Panc1 (cell line): ENCODE measurements around the gene UPK1A. TPM values are rescaled to one million over a fixed set of nuclear protein-coding genes. Genes with fewer than 3 reads are reported as not detected.

Experiments
- ATAC-seq: fragments of 200-7000 bp; cut with Tn5 transposase; 2 replicates; pipeline ENCODE4 v1.9.1; 2020; ENCODE audit warnings: mild to moderate bottlenecking, moderate library complexity
- BruUV-seq: library from RNA; stranded (reverse); fragments of 400-500 nt; replicated peaks from 2 replicates; lab custom pipeline; 2021; lab: Mats Ljungman, UMichigan
- CTCF ChIA-PET: fragments of 300-600 bp; sonication (Branson Sonifier 250); formaldehyde crosslinking; loops from one replicate; lab custom pipeline; 2022; ENCODE audit warnings: antibody characterized with exemption; lab: Charles Lee
- POLR2A ChIA-PET: fragments of 300-600 bp; sonication (Branson Sonifier 250); formaldehyde crosslinking; loops from one replicate; lab custom pipeline; 2022; ENCODE audit warnings: antibody characterized with exemption; lab: Charles Lee
- DNase-seq: peaks from one replicate; pipeline ENCODE4 v3.0.0-alpha.2; 2010; ENCODE audit warnings: low read depth, low spot score
- H3K27ac ChIP-seq: 2 replicates; pipeline ENCODE4 v1.5.1; 2011; ENCODE audit warnings: mild to moderate bottlenecking, low read length, inconsistent platforms
- H3K27me3 ChIP-seq: fragments of 200-500 bp; sonication (Bioruptor generic); 2 replicates; pipeline ENCODE4 v1.6.0; 2014; ENCODE audit warnings: low read length, inconsistent platforms; ENCODE audit not compliant: control insufficient read depth, insufficient read depth
- H3K36me3 ChIP-seq: fragments of 200-500 bp; sonication (Bioruptor generic); 2 replicates; pipeline ENCODE4 v1.5.1; 2014; ENCODE audit warnings: inconsistent platforms, mild to moderate bottlenecking, low read length, moderate library complexity; ENCODE audit not compliant: control insufficient read depth, insufficient read depth
- H3K4me1 ChIP-seq: 2 replicates; pipeline ENCODE4 v1.5.1; 2011; ENCODE audit warnings: inconsistent platforms, mild to moderate bottlenecking, low read length, moderate library complexity; ENCODE audit not compliant: control insufficient read depth, insufficient read depth
- H3K4me3 ChIP-seq, 2 experiments: 2 replicates each; pipeline ENCODE4 v1.5.1; 2011 to 2012; ENCODE audit warnings: low read depth in 2 of 2, low read length in 2 of 2, mild to moderate bottlenecking in 2 of 2, inconsistent platforms in 1 of 2, moderate library complexity in 1 of 2
- H3K9me3 ChIP-seq: fragments of 200-500 bp; sonication (Bioruptor generic); 2 replicates; pipeline ENCODE4 v1.5.1; 2014; ENCODE audit warnings: low read depth, mild to moderate bottlenecking, inconsistent platforms, low read length, moderate library complexity; ENCODE audit not compliant: control insufficient read depth, insufficient read depth
- CTCF ChIP-seq: fragments of 450-650 bp; IDR thresholded peaks from 2 replicates; pipeline ENCODE4 v1.5.1; 2017; ENCODE audit warnings: mild to moderate bottlenecking
- POLR2AphosphoS5 ChIP-seq: IDR thresholded peaks from 2 replicates; pipeline ENCODE4 v1.6.1; 2012; ENCODE audit warnings: mild to moderate bottlenecking, low read depth, low read length, moderate library complexity
- REST ChIP-seq, 2 experiments: IDR thresholded peaks; 2 replicates each; pipeline ENCODE4 v1.6.1; 2011 to 2012; ENCODE audit warnings: low read depth in 2 of 2, control low read depth in 1 of 2, low read length in 1 of 2, mild to moderate bottlenecking in 1 of 2, moderate library complexity in 1 of 2; ENCODE audit not compliant: insufficient read depth in 1 of 2
- SIN3A ChIP-seq: IDR thresholded peaks from 2 replicates; pipeline ENCODE4 v1.6.1; 2012; ENCODE audit warnings: low read depth, mild to moderate bottlenecking, low read length, moderate library complexity, borderline replicate concordance; ENCODE audit not compliant: insufficient read depth
- TCF7L2 ChIP-seq: IDR thresholded peaks from 2 replicates; pipeline ENCODE4 v1.6.1; 2011; ENCODE audit warnings: mild to moderate bottlenecking, low read depth, low read length, inconsistent platforms
- in situ Hi-C: cut with HindIII; loops from 2 replicates; pipeline ENCODE4 v1.10.0; 2016; ENCODE audit warnings: low sequenced_read_pairs, low pct_unique_long_range_greater_than_20kb
- intact Hi-C: fragments of 100-400 bp; cut with micrococcal nuclease; formaldehyde crosslinking; loops from one replicate; pipeline ENCODE4 v1.10.0; 2022; ENCODE audit not compliant: unreplicated experiment
- total RNA-seq: library from RNA; stranded (reverse); gene quantifications from one replicate; pipeline ENCODE4 v1.2.1, GENCODE V29; 2021; ENCODE audit not compliant: unreplicated experiment

Gene UPK1A
- total RNA-seq, 1 experiment from 2014 or later, result 0.67 TPM

- TSS peak; percentile 65 for BruUV-seq
- TF ChIP-seq REST (IDR thresholded peaks at IDR 0.05; ENCODE audit: insufficient read depth in 1 of 2, low read depth in 2 of 2, low read length in 1 of 2) (0 out of 4 replicates have a peak, but pooled peaks of 1 of the 2 experiments have one; percentile 15), POLR2AphosphoS5 (no peak), CTCF (no peak)
- H3K27ac ChIP-seq, result peak overlapping the region; percentile 89
- DNase-seq (no peak), ATAC-seq (peak; percentile 50)
- intact Hi-C loops (loop anchor here (2.0 to 10.0 kb wide), 2 partner anchors 21 to 161 kb away; no protein-coding TSS in a partner anchor), in situ Hi-C loops (no loop called here)
- CTCF ChIA-PET, result interaction anchor here (0.6 kb wide), 1 partner anchor 22 kb away, joined by 3 read pairs; no protein-coding TSS in a partner anchor
- H3K36me3 ChIP-seq, result no peaks in the 10 kb centered on the region; the same call in 1 of the 2 replicates
- H3K27me3 ChIP-seq, result no peaks in the 10 kb centered on the region
- H3K4me1 ChIP-seq, result peaks cover 16% of the 10 kb centered on the region
- no peaks in the 10 kb centered on the region for H3K9me3 ChIP-seq
- POLR2A ChIA-PET, result no interaction called here
- peak overlapping the region; percentile 73 to 87 for H3K4me3 ChIP-seq
Measured at GRCh38 chr19:35715981-35716800, 49.9 kb downstream of the UPK1A start.

- BruUV-seq, result no TSS peak
- CTCF ChIA-PET, result no interaction called here
- no peaks in the 10 kb centered on the region for H3K27me3 ChIP-seq
- POLR2A ChIA-PET, result no interaction called here
- peaks cover 4% of the 10 kb centered on the region; the same call in 1 of the 2 replicates for H3K36me3 ChIP-seq
- H3K9me3 ChIP-seq, result no peaks in the 10 kb centered on the region
- TF ChIP-seq TCF7L2, result no peak
- peak; percentile 100 for TF ChIP-seq CTCF
- TF ChIP-seq POLR2AphosphoS5, result 0 out of 2 replicates have a peak, but pooled peaks have one; percentile 23
- no peak for TF ChIP-seq REST (IDR thresholded peaks at IDR 0.05; ENCODE audit: insufficient read depth in 1 of 2, low read depth in 2 of 2, low read length in 1 of 2)
- peak; percentile 89; the same call in 1 of the 2 replicates for TF ChIP-seq SIN3A
- H3K27ac ChIP-seq, result peak overlapping the region; percentile 89
- intact Hi-C loops, result loop anchor here (2.0 to 10.0 kb wide), 2 partner anchors 22 to 162 kb away; no protein-coding TSS in a partner anchor
- H3K4me1 ChIP-seq, result peaks cover 16% of the 10 kb centered on the region
- DNase-seq, result peak; percentile 77
- in situ Hi-C loops, result no loop called here
- ATAC-seq, result peak; percentile 92
- H3K4me3 ChIP-seq, result peak overlapping the region; percentile 73 to 87
Measured at GRCh38 chr19:35716801-35717664, 50.7 kb downstream of the UPK1A start.
